Vagina (tissue), 2 donors: Measurements from ENCODE around the gene TMEM234.
"Not testable (repeated sequence)": the region's sequence is repeated elsewhere in the genome, so short reads cannot be mapped to it uniquely, and the experiment has no call there.

Experiments
- CTCF ChIP-seq, 3 experiments: fragments of 450-650 bp in 2 of 3; fragments of 200-600 bp in 1 of 3; sonication (generic) in 1 of 3; IDR thresholded peaks; one replicate each; pipeline ENCODE4 v1.5.1; 2017 to 2019; ENCODE audit warnings: antibody characterized with exemption in 3 of 3, mild to moderate bottlenecking in 2 of 3, moderate library complexity in 2 of 3
- POLR2A ChIP-seq, 2 donors: fragments of 450-650 bp; IDR thresholded peaks; one replicate each; pipeline ENCODE4 v1.6.1; 2017; ENCODE audit warnings: antibody characterized with exemption in 2 of 2, mild to moderate bottlenecking in 2 of 2, moderate library complexity in 2 of 2

DNA sequence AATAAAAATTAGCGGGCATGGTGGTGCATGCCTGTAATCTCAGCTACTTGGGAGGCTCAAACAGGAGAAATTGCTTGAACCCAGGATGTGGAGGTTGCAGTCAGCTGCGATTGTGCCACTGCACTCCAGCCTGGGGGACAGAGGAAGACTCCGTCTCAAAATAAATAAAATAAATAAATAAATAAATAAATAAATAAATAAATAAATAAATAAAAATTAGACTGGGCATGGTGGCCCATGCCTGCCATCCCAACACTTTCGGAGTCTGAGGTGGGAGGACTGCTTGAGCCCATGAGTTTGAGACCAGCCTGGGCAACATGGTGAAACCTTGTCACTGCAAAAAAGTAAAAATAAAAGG lies 41.1 kb upstream of the TMEM234 start:
- not testable (repeated sequence) for TF ChIP-seq CTCF, POLR2A (IDR thresholded peaks at IDR 0.05)
